Measurements from ENCODE around the gene STEEP1.
"Not testable (repeated sequence)": the region's sequence is repeated elsewhere in the genome, so short reads cannot be mapped to it uniquely, and the experiment has no call there.

STEEP1 gene

DNA sequence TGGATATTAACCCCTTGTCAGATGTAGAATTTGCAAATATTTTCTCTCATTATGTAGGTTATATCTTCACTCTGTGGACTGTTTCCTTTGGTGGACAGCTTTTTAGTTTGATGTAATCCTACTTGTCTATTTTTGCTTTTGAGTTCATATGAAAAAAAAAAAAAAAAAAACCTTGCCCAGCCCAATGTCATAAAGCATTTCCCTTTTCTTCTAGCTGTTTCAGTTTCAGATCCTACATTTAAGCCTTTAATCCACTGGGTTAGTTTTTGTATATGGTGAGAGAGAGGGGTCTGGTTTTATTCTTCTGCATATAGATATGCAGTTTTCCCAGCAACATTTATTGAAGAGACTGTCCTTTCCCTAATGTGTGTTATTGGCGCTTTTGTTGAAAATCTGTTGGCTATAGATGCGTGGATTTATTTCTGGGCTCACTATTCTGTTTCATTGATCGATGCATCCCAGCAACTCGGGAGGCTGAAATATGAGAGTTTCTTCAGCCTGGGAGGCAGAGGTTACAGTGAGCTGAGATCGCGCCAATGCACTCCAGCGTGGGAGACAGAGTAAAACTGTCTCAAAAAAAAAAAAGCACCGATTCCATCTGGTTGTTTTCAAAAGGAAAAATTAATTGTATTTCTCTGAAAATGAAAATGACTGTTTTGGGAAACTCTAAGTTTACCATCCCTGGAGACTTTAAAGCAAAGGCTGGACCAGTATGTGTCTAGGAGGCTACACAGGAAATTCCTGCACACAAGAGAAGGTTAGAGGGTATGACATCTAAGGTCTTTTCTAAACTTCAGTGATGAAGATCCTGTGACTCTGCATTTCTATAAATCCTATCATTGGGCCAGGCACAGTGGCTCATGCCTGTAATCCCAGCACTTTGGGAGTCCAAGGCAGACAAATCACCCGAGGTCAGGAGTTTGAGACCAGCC lies 35.6 kb downstream of the STEEP1 start:
- DNase-seq, result no peak

DNA sequence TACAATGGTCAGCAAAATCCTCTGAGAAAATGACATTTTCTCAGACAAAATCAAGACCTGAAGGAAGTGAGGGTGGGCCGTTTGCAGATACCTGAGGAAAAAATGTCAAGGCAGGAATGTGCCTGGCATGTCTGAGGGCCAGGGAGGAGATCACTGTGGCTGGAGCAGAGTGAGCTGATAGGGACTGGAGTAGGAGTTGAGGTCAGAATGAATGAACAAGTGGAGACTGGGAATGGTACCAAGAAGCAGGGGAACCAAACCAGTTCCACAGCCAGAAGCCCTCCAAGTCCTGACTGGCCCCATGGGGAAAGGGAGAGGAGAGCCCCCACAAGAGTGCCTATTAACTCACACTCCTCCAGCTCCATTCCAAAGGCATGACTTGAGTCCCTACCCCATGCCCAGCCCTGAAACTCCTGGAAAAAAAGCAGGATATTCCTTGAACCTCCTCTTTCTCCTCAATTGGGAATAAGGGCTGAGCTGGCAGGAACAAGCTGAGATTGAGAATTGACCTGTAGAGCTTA lies 41.5 kb downstream of the STEEP1 start:
- no peak for DNase-seq

DNA sequence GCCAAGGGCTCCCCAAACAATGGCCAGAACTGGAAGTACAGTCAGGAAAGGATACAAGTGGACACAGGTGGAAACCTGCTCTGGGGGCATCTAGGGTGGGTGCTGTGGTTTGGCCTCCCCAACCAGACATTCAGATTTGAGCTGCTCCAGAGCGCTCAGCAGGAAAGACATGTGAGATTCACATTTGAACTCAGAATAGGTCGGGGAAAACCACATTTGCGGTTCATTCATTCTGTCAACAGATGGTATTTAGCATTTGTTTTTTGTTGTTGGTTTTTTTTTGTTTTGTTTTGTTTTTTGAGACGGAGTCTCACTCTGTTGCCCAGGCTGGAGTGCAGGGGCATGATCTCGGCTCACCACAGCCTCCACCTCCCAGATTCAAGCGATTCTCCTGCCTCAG lies 44.0 kb downstream of the STEEP1 start:
- no peak for DNase-seq

DNA sequence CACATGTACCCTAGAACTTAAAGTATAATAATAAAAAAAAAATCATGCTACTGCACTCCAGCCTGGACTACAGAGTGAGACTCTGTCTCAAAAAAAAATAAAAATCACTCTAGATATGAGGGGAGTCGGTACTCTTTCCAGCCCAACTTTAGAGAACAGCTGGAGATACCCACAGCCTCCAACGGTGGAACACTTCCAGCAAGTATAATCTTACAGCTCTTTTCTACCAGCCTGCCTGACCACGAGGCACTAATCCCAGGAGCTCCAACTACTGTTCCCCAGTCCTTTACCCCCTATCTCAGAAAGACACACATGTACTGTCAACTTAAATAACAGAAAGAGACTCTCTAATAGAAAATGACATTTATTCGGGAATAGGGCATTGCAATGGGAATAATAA lies 46.8 kb downstream of the STEEP1 start:
- no peak for DNase-seq

DNA sequence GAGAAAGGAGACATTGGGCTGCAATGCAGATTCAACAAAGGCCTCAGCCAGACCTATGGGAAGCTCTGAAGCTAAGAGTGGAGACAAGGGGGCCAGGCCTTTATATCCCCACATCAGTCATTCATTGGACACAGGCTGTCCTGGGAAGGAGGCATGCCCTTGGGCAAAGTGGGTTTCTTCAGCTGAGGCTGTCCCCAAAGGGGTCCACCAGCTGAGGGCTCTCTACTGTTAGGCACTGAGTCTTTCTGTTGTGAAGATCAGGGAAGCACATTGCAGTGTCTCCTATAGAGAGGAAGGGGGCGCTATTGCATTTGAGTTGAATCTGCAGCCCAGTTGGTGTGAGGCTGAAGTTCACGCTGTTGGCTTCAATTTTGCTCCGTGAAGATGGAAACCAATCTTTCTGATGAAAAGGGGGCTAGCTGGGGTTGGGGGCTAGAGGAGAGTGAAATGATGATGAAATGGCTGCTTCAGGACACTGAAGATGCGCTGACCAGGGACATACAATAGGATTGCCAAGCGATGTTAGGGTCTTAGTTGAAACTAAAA lies 49.0 kb downstream of the STEEP1 start:
- DNase-seq, result peak; percentile 53

DNA sequence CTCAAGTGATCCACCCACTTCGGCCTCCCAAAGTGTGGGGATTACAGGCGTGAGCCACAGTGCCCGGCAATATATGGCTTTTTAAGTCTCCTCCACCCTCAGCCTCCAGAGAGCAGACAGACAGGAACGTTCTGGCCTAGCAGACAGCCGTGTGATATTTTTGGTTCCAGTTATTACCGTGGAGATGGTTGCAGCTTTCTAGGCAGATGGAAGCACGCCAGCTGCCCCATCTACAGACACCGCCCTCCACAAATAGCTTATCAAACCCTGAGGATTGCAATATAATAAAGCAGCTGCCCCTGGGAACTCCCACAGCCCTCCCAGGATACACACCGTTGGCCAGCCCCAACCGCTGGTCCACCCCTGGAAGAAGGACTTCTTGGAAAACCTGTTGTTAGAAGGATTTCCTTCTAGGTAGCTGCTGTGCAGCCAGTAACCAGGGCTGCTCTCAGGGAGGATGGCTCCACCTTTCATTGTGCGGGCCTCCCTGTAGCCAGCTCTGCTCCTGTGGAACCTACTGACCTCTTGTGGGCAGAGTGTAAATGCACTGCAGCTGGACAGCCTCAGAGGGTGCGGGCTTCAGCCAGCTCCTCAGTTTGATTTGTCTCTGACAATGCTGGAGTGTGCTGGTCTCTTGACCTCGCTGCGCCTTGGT lies 52.9 kb downstream of the STEEP1 start:
- DNase-seq, result peak; percentile 6

DNA sequence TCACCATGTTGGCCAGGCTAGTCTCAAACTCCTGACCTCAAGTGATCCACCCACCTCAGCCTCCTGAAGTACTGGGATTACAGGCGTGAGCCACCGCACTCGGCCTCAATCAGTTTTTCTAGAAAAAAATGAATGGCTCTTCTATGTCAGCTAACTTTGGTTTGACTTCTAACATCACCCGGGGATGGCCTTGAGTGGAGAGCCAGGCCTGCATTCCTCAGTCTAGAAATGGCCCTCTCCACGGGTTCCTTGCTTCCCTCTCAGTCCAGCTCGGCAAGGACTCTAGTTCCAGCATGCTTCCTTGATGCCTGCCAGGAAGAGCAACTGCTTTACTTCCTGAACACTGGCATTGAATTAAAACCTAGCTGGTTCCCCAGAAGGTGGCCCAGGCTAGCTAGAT lies 58.0 kb downstream of the STEEP1 start:
- DNase-seq, result no peak

DNA sequence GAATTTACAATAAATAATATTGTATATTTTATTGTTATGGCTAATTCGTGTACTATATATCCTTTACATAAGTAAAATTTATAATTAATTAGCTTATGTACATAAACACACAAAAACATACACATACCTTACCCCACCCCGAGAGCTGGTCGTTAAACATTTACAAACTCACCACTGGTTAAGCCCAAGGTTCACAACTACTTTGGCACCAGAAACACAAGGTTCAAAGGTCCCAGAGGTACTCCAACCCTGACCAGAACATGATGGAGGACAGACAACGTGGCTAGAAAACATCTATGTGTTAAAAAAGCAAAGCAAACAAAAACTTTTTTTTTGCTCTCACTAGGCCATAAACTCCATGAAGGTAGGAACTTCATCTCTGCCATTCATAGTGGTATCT lies 59.3 kb downstream of the STEEP1 start:
- no peak for DNase-seq

DNA sequence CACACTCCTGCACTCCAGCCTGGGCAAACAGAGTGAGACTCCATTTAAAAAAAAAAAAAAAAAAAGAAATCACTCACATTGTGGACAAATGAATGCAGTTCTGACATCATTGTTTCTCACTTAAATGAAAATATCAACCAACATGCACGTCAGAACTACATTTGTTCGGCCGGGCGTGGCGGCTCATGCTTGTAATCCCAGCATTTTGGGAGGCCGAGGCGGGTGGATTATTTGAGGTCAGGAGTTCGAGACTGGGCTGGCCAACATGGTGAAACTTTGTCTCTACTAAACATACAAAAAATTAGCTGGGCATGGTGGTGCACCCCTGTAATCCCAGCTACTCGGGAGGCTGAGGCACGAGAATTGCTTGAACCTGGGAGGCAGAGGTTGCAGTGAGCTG lies 60.1 kb downstream of the STEEP1 start:
- DNase-seq, result not testable (repeated sequence)

DNA sequence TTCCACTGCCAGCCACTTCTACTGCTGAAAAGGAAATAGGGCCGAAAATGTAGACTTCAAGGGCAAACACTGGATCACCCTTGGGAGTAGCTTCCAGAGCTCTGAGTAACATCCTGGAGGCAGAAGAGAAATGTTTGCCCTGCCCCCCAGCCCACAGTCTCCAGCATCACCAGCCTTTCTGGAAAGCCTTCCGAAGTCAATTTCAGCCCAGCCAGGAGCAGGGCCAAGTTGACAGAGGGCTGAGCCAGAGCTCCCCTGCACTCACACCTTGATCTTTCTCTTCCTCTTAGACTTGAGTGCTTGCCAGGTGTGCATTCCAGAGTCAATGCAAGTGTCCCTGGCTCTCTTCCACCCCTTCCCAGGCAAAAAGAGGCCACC lies 61.7 kb downstream of the STEEP1 start:
- DNase-seq, result no peak

DNA sequence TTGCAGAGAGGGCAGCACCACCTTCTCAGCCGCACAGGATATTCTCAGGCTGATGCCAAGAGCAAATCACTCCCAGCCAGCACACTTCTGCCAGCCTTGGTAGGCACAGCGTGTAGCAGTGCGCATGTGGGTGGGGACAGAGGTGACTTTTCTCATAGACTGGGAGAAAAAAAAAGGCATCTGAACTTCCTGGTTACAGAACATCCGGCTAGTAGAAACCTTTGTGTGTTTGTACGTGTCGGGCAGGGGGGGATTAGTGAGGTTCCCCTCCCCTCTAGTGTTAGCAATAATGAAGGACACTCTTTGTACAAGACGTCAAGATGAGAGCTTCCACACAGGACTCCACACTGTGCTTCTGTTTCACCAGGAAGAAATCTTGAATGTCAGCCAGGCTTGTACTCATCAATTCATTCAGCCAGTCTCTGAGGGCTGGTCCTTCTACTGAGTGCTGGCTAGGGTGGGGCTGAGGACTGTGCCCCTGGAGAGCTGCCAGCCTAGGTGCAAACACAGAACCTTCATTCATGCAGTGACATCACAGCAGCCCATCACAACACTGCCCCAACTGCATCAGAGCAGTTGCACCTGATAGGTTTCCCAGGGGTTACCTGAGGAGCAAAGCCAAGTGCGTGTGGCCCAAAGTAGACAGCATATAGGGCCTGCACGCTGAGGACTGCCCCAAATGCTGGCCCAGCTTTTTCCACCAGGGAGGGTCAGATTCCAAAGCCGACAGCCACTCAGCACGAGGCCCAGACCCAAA lies 62.3 kb downstream of the STEEP1 start:
- peak; percentile 5 for DNase-seq

DNA sequence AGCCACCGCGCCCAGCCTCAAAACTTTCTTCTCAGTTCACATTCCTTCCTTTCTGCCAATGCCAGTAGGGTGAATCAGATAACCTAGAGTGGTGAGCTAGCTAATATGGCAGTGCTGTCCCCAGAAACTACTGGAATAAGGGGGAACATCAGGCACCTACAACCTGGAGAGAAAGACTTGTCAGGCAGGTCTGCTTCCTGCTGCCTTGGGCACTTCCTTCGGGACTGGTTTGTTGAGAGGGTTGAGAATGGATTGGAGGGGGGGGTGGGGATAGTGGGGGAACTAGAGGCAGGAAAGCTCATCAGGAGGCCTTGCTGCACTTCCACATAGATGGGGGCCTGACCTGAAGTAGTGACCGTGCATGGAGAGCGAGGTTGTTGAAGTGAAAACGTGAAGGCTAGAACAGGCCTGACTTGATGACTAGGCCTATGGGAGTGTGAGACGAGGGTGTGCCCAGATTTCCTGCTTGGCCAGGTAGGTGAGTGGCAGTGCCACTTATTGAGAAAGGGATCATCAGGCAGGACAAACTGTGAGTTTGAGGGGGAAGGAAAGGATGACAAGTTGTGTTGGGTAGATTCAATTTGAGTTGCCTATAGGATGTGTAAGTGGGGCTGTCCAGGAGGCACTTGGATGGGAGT lies 63.6 kb downstream of the STEEP1 start:
- DNase-seq, result no peak

DNA sequence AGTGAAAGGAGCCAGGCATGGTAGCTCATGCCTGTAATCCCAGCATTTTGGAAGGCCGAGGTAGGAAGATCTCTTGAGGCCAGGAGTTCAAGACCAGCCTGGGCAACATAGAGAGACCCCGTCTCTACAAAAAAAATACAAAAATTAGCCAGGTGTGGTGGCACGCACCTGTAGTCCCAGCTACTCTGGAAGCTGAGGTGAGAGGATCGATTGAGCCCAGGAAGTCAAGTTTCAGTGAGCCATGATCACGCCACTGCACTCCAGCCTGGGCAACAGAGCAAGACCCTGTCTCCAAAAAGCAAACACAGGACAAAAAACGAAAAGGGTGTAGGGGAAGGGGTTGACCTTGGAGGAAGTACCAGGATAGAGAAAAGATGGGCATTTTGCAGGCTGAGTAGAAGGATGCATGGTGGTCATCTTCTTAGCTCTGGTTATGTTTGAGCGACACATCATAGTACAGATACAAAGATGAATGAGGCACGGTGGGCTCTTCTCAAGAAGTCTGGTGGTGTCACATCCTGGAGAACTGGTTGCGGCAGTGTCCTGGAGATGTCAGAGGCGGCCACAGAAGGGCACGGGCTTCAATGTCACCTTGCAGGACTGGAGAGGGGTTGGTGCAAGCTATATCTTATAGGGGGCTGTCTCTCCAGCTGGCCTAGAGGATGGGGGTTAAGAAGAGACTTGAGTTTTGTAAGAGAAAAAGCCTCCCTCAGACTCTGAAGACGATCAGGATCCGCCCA lies 65.0 kb downstream of the STEEP1 start:
- no peak for DNase-seq

DNA sequence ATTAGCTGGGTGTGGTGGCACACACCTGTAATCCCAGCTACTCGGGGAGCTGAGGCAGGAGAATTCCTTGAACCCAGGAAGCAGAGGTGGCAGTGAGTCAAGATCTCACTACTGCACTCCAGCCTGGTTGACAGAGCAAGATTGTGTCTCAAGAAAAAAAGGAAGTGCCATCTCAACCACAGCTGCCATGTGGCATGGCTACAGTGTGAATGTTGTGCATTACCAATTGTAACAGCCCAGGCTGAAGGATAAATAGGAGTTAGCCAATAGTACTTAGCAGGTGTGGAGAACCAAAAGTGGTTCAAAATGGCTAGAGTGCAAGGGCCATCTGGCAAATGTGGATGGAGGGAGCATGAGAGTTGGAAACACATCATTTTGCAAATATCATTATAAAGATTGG lies 68.0 kb downstream of the STEEP1 start:
- peak; percentile 61 for DNase-seq

DNA sequence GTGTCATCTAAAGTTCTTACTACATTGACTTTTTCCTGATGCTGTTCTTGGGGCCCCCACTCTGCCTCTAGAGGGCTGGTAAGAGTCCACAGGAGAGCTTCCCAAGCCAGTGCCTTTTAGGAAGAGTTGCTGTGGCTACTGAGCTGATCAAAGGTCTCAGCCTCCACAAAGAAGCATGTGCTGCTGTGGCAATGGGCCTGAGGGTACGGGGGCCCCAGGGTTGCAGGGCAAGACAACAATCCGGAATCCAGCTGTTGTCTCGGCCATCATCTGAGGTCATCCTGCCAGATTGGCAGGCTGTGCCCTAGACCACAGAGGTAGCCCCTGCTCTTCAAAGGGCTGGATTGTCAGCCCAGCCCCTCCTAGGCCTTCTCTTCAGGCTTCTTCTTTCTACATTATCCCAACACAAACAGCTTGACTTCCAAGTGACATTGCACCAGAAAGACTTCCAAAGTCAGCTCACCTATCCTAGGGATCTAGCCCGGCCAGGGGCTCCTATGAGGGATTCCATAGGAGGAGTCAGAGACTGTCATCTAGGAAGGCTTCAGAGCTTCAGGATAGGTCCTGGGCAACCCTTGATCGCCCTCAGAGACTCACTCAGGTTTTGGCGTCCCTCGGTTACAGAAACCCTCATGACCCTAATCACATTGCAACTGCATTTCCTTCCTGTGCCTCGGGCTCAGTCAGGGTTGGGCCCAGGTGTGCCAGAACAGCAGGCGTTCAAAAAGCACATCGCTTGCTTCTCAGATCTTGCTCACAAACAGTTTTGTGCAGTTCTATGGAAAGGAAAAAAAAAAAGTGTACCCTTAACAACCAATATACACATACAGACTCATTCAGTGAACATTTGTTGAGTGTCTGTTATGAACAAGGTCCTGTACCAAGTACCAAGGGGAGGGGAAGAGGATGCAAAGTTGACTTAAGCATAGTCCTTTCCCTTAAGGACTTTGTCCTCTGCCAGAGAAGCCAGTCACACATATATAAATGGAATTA lies 69.2 kb downstream of the STEEP1 start:
- DNase-seq, result peak; percentile 16

DNA sequence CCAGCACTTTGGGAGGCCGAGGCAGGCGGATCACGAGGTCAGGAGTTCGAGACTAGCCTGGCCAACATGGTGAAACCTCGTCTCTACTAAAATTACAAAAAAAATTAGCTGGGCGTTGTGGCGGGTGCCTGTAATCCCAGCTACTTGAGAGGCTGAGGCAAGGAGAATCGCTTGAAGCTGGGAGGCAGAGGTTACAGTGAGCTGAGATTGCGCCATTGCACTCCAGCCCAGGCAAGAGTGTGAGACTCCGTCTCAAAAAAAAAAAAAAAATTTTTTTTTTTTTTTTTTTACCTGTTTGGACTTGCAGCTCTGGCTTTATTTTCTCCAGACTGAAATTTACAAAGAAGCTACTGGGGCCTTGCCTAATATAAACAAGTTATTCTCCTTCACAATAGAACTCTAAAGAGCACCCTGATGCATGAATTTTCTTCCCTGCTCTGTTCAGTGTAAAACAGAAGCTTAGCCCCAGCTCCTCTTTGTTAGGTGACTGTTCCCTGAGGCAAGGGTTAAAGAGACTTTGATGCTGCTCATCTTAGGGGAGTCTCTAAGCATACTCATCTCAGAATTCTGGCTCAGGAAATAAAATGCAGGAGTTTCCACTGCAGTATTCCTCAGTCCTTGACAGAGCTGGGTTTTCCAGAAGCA lies 71.2 kb downstream of the STEEP1 start:
- not testable (repeated sequence) for DNase-seq

DNA sequence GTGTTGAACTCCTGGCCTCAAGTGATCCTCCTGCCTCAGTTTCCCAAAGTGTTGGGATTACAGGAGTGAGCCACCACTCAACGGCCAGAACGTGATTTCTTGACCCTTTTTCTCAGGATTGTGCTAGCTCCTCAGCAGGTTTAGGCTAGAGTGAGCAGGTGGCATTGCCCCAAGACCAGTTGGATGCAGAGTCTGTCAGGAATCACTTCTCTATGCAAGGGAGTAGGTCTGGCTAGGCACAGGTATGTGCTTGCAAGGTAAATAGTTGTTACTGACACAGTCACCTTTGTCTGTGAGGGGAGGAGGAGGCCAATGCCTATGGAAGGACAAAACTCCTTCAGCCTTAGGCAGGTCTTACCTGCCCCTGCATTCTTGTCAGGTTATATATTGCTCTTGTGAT lies 72.7 kb downstream of the STEEP1 start:
- no peak for DNase-seq

DNA sequence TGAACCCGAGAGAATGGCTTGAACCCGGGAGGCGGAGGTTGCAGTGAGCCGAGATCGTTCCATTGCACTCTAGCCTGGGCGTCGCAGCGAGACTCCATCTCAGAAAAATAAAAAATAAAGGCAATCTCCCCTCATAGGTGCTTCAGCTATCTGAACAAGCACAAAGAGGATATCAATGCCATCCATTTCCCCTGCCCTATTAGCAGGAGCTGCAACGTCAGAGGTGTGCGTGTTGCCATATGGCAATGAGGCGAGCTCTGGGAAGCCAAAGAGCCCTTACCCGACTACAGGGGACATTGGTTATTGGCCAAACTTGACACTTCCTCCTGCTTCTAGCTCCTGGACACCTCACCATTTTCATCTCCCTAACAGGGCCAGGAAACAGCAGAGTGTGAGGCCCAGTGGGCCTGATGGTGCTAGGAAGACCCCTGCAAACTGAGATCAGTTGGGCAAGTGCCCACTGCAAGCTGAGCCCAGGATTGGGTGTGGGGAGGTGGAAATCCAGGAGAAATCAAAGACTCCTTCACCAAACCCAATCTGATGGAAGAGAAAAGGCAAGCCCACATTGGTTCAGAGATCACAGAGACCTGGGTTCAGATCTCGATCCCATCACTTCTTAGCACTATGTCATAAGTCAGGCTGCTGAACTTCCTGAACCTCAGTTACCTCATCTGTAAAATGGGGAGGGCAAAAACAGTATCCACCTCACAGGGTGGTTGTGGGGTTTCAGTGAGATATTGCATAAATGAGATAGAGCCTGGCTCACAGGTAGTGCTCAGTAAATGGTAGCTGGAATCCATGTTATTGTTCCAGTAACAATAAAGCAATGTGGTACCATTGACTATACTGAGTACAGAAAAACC lies 75.8 kb downstream of the STEEP1 start:
- DNase-seq, result no peak

DNA sequence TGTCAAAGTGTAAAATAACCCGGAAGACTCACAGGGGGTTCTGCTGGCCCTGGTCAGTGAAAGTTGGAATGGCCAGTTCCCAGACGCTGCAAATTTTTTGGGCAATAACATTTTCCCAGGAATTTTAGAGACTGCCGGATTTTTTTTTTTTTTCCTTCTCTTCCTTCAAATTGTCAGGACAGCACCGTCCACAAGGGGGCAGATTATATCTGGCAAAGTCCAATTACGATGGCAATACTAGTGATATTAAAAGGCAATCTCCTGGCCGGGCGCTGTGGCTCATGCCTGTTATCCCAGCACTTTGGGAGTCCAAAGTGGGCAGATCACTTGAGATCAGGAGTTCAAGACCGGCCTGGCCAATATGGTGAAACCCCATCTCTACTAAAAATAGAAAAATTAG lies 76.5 kb downstream of the STEEP1 start:
- no peak for DNase-seq

Data from GF-D8 (cell line).